ENCODE data around the gene ZNF830.
"Not testable (repeated sequence)": the region's sequence is repeated elsewhere in the genome, so short reads cannot be mapped to it uniquely, and the experiment has no call there.

Gene ZNF830

DNA sequence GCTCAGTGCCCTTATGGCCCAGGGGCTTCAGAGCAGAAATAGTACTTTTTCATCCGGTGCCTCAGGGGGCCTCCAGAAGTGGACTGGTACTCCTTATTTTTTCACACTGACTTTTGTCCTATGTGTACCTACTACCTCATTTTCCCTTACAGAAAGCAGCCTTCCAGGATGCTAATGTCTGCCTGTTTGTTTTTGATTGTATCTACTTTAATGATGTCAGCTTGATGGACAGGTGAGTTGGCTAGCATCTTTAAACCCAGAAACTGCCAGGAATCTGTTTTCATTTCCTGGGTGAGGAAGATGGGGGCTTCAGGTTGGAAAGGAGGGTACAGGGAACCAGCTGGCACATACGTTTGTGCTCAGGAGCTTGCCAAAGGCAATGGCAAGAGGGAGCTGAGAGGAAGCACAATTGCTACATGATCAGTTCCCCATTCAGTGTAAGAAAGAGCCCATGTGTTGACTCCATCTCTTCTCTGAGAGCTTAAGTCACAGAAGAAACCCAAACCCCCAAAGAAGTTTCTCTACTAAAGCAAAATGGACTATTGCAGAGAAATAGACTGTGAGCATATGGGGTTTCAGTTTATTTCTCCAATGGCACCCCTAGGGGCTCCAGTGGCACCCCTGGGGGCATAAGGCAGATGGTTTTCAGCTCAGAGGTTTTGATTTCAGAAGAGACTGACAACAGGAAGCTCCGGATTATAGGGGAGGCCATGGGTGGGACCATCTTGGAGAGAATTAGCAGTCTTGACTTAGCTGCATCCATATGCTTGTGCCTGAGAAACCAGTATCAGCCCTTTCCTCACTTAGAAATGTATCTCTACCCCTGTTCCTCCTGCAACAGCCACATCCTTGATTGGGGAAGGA lies 35.3 kb downstream of the ZNF830 start:
- no peaks in the 10 kb centered on the region for H3K9me3 ChIP-seq (ENCODE audit: low read length)
- no peaks in the 10 kb centered on the region for H3K27me3 ChIP-seq (ENCODE audit: control insufficient read depth in 1 of 2, insufficient read depth in 2 of 2, low read length in 2 of 2)
- H3K4me1 ChIP-seq (ENCODE audit: insufficient read depth, low read length), result peaks cover 39% of the 10 kb centered on the region
- H3K9ac ChIP-seq (ENCODE audit: low read length), result no peak overlapping the region
- H3K4me3 ChIP-seq (ENCODE audit: low read depth in 1 of 2, low read length in 2 of 2), result no peak overlapping the region
- H3K36me3 ChIP-seq (ENCODE audit: insufficient read depth, low read length), result peaks cover 76% of the 10 kb centered on the region
- peak overlapping the region; percentile 92 for H3K27ac ChIP-seq (ENCODE audit: low read depth, low read length)

DNA sequence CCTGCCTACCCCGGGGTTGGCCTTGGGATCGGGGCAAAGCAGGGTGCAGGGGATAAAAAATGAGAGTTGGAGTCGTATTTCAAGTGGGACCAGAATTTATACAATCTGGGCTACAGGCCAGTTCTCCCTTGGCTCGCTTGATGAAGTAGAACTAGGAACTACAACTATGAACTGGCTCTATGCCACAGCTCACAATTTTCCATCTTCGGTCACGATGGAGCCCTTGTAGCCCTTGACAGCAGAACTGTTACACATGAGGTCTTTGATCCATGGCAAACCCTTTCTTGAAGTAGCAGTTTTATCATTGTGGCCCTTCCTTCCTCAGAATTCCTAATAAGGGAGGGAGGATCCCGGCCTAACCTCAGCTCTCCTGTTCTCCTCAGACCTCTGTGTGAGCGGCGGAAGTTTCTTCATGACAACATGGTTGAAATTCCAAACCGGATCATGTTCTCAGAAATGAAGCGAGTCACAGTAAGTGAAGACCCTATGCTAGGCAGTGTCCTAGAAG lies 36.1 kb downstream of the ZNF830 start:
- Histone ChIP-seq H3K27me3 (ENCODE audit: control insufficient read depth in 1 of 2, insufficient read depth in 2 of 2, low read length in 2 of 2) (no peaks in the 10 kb centered on the region), H3K27ac (ENCODE audit: low read depth, low read length) (peak overlapping the region; percentile 92), H3K4me1 (ENCODE audit: insufficient read depth, low read length) (peaks cover 46% of the 10 kb centered on the region), H3K9ac (ENCODE audit: low read length) (peak overlapping the region; percentile 35), H3K4me3 (ENCODE audit: low read depth in 1 of 2, low read length in 2 of 2) (no peak overlapping the region), H3K9me3 (ENCODE audit: low read length) (no peaks in the 10 kb centered on the region), H3K36me3 (ENCODE audit: insufficient read depth, low read length) (peaks cover 73% of the 10 kb centered on the region)

DNA sequence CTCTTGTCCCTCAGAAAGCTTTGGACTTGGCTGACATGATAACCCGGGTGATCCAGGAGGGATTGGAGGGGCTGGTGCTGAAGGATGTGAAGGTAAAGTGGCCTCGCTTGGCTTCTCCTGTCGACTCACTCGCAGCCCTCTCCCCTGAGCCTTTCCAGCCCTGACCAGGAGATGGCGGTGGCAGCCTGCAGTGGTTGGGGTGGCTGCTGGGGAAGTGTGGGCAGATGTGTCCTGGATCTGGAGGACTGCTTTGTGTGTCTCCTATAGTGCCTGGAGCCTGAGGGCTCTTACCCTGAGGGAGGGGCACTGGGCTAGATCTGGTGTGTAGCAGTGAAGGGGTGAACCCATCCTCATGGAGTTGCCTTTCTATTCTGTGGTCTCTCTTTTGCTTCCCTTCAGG lies 36.9 kb downstream of the ZNF830 start:
- H3K27ac ChIP-seq (ENCODE audit: low read depth, low read length), result peak overlapping the region; percentile 89
- peak overlapping the region in 1 of 2 donors; percentile 19 for H3K4me3 ChIP-seq (ENCODE audit: low read depth in 1 of 2, low read length in 2 of 2)
- no peaks in the 10 kb centered on the region for H3K9me3 ChIP-seq (ENCODE audit: low read length)
- peaks cover 54% of the 10 kb centered on the region for H3K4me1 ChIP-seq (ENCODE audit: insufficient read depth, low read length)
- peak overlapping the region; percentile 35 for H3K9ac ChIP-seq (ENCODE audit: low read length)
- peaks cover 65% of the 10 kb centered on the region for H3K36me3 ChIP-seq (ENCODE audit: insufficient read depth, low read length)
- H3K27me3 ChIP-seq (ENCODE audit: control insufficient read depth in 1 of 2, insufficient read depth in 2 of 2, low read length in 2 of 2), result no peaks in the 10 kb centered on the region

DNA sequence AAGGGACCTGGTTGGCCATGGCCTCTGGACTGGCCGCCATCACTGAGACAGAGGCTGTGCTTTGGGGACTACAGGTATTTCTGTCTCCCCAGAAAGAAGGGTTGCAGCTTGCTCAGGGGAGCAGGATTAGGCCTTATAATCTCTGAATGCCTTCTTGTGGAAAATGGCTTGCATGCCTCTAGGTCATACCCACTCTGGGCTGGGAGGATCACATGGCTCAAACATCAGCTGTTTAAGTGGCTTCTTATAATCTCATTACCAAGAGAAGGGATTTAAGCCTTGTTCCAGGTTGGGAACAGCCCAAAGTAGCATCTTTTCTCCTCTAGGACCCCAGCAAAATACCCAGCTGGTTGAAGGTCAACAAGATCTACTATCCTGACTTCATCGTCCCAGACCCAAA lies 38.1 kb downstream of the ZNF830 start:
- peak overlapping the region; percentile 89 for H3K27ac ChIP-seq (ENCODE audit: low read depth, low read length)
- peaks cover 56% of the 10 kb centered on the region for H3K4me1 ChIP-seq (ENCODE audit: insufficient read depth, low read length)
- H3K36me3 ChIP-seq (ENCODE audit: insufficient read depth, low read length), result peaks cover 60% of the 10 kb centered on the region
- H3K9ac ChIP-seq (ENCODE audit: low read length), result no peak overlapping the region
- no peaks in the 10 kb centered on the region for H3K27me3 ChIP-seq (ENCODE audit: control insufficient read depth in 1 of 2, insufficient read depth in 2 of 2, low read length in 2 of 2)
- H3K9me3 ChIP-seq (ENCODE audit: low read length), result no peaks in the 10 kb centered on the region
- H3K4me3 ChIP-seq (ENCODE audit: low read depth in 1 of 2, low read length in 2 of 2), result no peak overlapping the region

DNA sequence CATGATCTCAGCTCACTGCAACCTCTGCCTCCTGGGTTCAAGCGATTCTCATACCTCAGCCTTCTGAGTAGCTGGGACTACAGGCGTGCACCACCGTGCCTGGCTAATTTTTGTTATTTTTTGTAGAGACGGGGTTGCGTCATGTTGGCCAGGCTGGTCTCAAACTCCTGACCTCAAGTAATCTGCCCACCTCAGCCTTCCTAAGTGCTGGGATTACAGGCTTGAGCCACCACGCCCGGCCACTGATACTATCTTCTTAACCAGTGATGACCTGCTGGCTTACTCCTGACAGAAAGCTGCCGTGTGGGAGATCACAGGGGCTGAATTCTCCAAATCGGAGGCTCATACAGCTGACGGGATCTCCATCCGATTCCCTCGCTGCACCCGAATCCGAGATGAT lies 39.6 kb downstream of the ZNF830 start:
- not testable (repeated sequence) for H3K4me3 ChIP-seq (ENCODE audit: low read depth in 1 of 2, low read length in 2 of 2); H3K9ac ChIP-seq (ENCODE audit: low read length); H3K27me3 ChIP-seq (ENCODE audit: control insufficient read depth in 1 of 2, insufficient read depth in 2 of 2, low read length in 2 of 2); H3K9me3 ChIP-seq (ENCODE audit: low read length)
- H3K27ac ChIP-seq (ENCODE audit: low read depth, low read length), result peak overlapping the region; percentile 81
- H3K4me1 ChIP-seq (ENCODE audit: insufficient read depth, low read length), result peaks cover 56% of the 10 kb centered on the region
- H3K36me3 ChIP-seq (ENCODE audit: insufficient read depth, low read length), result peaks cover 50% of the 10 kb centered on the region

DNA sequence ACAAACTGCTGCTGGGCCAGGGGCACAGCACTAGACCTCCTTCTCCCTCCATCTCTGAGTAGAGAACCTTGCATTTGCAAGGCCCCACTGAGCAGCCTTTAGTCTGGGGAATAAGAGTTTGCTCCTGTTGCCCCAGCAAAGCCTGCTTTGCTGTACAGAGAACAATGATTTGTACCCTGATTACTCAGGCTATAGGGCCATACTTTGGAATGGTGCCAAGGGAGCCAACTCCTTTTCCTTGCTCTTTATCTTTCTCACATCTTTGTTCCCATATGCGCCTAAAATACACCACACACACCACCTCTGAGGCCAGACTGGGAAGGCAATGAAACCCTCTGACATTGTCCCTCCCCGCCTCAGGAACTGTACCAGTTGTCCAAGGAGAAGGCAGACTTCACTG lies 40.2 kb downstream of the ZNF830 start:
- peaks cover 54% of the 10 kb centered on the region for H3K4me1 ChIP-seq (ENCODE audit: insufficient read depth, low read length)
- no peak overlapping the region for H3K4me3 ChIP-seq (ENCODE audit: low read depth in 1 of 2, low read length in 2 of 2)
- no peaks in the 10 kb centered on the region for H3K27me3 ChIP-seq (ENCODE audit: control insufficient read depth in 1 of 2, insufficient read depth in 2 of 2, low read length in 2 of 2)
- peak overlapping the region; percentile 81 for H3K27ac ChIP-seq (ENCODE audit: low read depth, low read length)
- H3K9ac ChIP-seq (ENCODE audit: low read length), result no peak overlapping the region
- peaks cover 44% of the 10 kb centered on the region for H3K36me3 ChIP-seq (ENCODE audit: insufficient read depth, low read length)
- no peaks in the 10 kb centered on the region for H3K9me3 ChIP-seq (ENCODE audit: low read length)

DNA sequence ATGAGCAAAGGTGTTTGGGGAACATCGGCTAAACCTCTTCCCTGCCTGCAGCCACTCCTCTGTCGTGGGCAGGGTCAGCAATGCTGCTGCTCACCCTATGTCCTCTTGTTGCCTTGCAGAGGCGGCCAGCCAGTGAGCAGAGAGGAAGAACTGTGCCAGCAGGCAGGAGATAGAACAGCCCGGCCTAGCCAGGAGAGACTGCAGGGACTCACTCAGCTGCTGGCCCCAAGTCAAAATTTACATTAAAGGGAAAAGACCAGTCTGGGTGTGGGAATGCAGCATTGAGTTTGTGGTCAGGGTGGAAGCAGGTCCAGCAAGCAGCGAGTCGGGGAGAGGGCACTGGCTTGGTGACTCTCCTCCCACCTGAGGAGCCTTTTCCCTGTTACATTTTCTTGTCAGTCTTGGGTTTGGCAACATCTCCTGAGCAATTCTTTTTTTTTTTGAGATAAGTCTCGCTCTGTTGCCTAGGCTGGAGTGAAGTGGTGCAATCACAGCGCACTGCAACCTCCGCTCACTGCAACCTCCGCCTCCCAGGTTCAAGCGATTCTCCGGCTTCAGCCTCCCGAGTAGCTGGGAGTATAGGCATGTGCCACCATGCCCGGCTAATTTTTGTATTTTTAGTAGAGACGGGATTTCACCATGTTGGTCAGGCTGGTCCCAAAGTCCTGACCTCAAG lies 41.7 kb downstream of the ZNF830 start:
- peaks cover 46% of the 10 kb centered on the region for H3K36me3 ChIP-seq (ENCODE audit: insufficient read depth, low read length)
- no peaks in the 10 kb centered on the region for H3K27me3 ChIP-seq (ENCODE audit: control insufficient read depth in 1 of 2, insufficient read depth in 2 of 2, low read length in 2 of 2)
- peaks cover 39% of the 10 kb centered on the region for H3K4me1 ChIP-seq (ENCODE audit: insufficient read depth, low read length)
- no peak overlapping the region for H3K4me3 ChIP-seq (ENCODE audit: low read depth in 1 of 2, low read length in 2 of 2)
- no peak overlapping the region for H3K9ac ChIP-seq (ENCODE audit: low read length)
- H3K9me3 ChIP-seq (ENCODE audit: low read length), result no peaks in the 10 kb centered on the region
- H3K27ac ChIP-seq (ENCODE audit: low read depth, low read length), result peak overlapping the region; percentile 81

DNA sequence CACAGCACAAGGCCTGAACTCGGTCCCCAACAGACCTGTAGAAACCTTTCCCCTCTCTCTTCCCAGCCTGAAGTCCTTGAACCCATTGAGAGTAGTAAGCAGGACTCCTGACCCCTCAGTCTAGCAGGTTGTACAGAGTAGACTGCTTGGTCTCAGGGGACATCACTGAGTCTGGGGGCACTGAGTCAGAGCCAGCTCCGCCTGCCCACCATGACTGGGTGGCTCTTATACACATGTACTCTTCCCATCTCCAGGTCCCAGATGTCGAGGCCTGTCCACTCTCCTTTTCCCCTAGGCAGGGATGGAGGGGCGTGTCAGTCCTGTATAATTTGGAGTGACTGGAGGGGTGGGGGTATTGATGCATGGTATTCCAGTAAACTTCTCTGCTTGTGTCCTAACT lies 42.4 kb downstream of the ZNF830 start:
- Histone ChIP-seq H3K9ac (ENCODE audit: low read length) (no peak overlapping the region), H3K4me1 (ENCODE audit: insufficient read depth, low read length) (peaks cover 32% of the 10 kb centered on the region), H3K36me3 (ENCODE audit: insufficient read depth, low read length) (peaks cover 46% of the 10 kb centered on the region), H3K9me3 (ENCODE audit: low read length) (no peaks in the 10 kb centered on the region), H3K27me3 (ENCODE audit: control insufficient read depth in 1 of 2, insufficient read depth in 2 of 2, low read length in 2 of 2) (no peaks in the 10 kb centered on the region), H3K4me3 (ENCODE audit: low read depth in 1 of 2, low read length in 2 of 2) (no peak overlapping the region), H3K27ac (ENCODE audit: low read depth, low read length) (peak overlapping the region; percentile 39)

DNA sequence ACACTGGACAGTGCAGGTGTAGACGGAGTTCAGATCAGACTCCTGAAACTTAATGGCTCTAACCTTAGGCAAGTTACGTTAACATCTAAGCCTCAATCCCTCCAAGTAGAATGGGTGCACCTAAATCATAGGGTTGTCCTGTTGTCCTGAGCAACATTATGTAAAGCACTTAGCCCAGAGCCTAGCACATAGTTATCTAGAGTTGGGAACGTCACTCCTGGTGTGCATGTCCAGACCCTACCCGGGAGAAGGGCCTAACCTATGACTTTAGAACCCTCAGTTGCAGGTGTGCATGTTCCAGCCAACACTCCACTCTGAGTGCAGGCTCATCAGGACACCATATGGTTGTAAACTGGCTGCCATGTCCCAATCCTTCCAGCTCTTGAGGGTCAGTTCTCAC lies 45.0 kb downstream of the ZNF830 start:
- Histone ChIP-seq H3K27me3 (ENCODE audit: control insufficient read depth in 1 of 2, insufficient read depth in 2 of 2, low read length in 2 of 2) (no peaks in the 10 kb centered on the region), H3K27ac (ENCODE audit: low read depth, low read length) (no peak overlapping the region), H3K36me3 (ENCODE audit: insufficient read depth, low read length) (peaks cover 44% of the 10 kb centered on the region), H3K9me3 (ENCODE audit: low read length) (no peaks in the 10 kb centered on the region), H3K4me1 (ENCODE audit: insufficient read depth, low read length) (peaks cover 20% of the 10 kb centered on the region), H3K9ac (ENCODE audit: low read length) (no peak overlapping the region), H3K4me3 (ENCODE audit: low read depth in 1 of 2, low read length in 2 of 2) (no peak overlapping the region)

DNA sequence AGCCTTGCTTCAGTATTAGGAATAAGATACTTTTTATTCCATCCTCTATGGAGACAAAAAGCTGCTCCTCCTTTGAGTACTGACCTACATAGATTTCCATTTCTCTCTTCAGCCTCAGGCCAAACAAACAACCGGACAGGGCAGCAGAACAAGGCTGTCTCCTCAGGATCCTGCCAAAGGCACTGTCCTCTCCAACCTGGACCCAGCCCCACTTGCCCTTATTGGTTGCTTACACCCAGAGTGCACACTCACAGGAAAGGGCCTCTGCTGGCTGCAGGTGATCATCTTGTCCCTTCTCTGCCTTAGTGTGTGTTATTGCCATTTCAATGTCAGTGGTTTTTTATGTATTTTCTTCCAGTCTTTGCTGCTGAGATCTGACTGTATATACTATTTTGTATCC lies 45.6 kb downstream of the ZNF830 start:
- no peaks in the 10 kb centered on the region for H3K27me3 ChIP-seq (ENCODE audit: control insufficient read depth in 1 of 2, insufficient read depth in 2 of 2, low read length in 2 of 2)
- no peak overlapping the region for H3K4me3 ChIP-seq (ENCODE audit: low read depth in 1 of 2, low read length in 2 of 2)
- no peaks in the 10 kb centered on the region for H3K9me3 ChIP-seq (ENCODE audit: low read length)
- H3K9ac ChIP-seq (ENCODE audit: low read length), result no peak overlapping the region
- peaks cover 44% of the 10 kb centered on the region for H3K36me3 ChIP-seq (ENCODE audit: insufficient read depth, low read length)
- peaks cover 14% of the 10 kb centered on the region for H3K4me1 ChIP-seq (ENCODE audit: insufficient read depth, low read length)
- no peak overlapping the region for H3K27ac ChIP-seq (ENCODE audit: low read depth, low read length)

DNA sequence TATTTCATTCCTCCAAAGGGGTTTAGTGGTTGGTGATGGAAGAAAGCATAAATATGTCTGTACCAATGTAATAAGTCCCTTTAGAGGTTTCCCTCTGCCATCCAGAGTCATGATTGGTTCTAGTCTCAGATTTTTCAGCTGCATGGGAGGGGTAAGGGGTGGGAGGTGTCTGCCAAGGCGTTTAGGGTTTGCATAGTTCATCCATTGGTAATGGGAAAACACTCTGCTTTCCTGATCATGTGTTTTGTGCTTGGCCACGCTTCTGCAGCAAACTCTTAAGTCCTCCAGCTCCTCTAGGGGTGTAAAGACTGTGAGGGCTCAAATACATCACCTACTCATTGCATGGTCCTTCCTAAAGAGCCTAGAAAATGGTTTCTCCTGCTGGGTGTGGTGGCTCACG lies 48.8 kb downstream of the ZNF830 start:
- H3K4me1 ChIP-seq (ENCODE audit: insufficient read depth, low read length), result no peaks in the 10 kb centered on the region
- H3K9ac ChIP-seq (ENCODE audit: low read length), result no peak overlapping the region
- H3K36me3 ChIP-seq (ENCODE audit: insufficient read depth, low read length), result peaks cover 47% of the 10 kb centered on the region
- no peak overlapping the region for H3K27ac ChIP-seq (ENCODE audit: low read depth, low read length)
- no peaks in the 10 kb centered on the region for H3K9me3 ChIP-seq (ENCODE audit: low read length)
- no peak overlapping the region for H3K4me3 ChIP-seq (ENCODE audit: low read depth in 1 of 2, low read length in 2 of 2)
- H3K27me3 ChIP-seq (ENCODE audit: control insufficient read depth in 1 of 2, insufficient read depth in 2 of 2, low read length in 2 of 2), result no peaks in the 10 kb centered on the region
